SK-N-SH (cell line): ENCODE results near the gene DNASE2.

Experiments used
- CHD2 ChIP-seq: fragments of 150-350 bp; IDR thresholded peaks from 2 replicates; pipeline ENCODE4 v1.6.1; 2018; ENCODE audit warnings: low read length; ENCODE audit not compliant: partially characterized antibody
- CTCF ChIP-seq: fragments of 200-600 bp; sonication (generic); IDR thresholded peaks from 2 replicates; pipeline ENCODE4 v1.6.1; 2017; ENCODE audit warnings: antibody characterized with exemption, mild to moderate bottlenecking, moderate library complexity
- EP300 ChIP-seq, 2 experiments: IDR thresholded peaks; 2 replicates each; pipeline versions ENCODE4 v1.4.0 to v1.6.1; 2012; ENCODE audit warnings: borderline replicate concordance in 1 of 2, low read depth in 1 of 2, low read length in 1 of 2
- EZH2phosphoT487 ChIP-seq: fragments of 200-600 bp; sonication (generic); IDR thresholded peaks from 2 replicates; pipeline ENCODE4 v1.6.1; 2017; ENCODE audit warnings: low read depth, mixed run types, mild to moderate bottlenecking, antibody characterized with exemption, moderate library complexity, borderline replicate concordance
- GATA2 ChIP-seq: sonication (generic); formaldehyde crosslinking; IDR thresholded peaks from 2 replicates; pipeline ENCODE4 v1.5.0; 2020; ENCODE audit warnings: mild to moderate bottlenecking, missing genetic modification reagents
- JUND ChIP-seq: IDR thresholded peaks from 2 replicates; pipeline ENCODE4 v1.4.0; 2012
- PBX3 ChIP-seq: IDR thresholded peaks from 2 replicates; pipeline ENCODE4; 2012
- POLR2AphosphoS5 ChIP-seq: IDR thresholded peaks from 2 replicates; pipeline ENCODE4 v1.6.1; 2012; ENCODE audit warnings: low read depth, low read length
- REST ChIP-seq: IDR thresholded peaks from 2 replicates; pipeline ENCODE4 v1.6.1; 2012; ENCODE audit warnings: mild to moderate bottlenecking, low read depth, low read length, moderate library complexity
- TAF1 ChIP-seq: IDR thresholded peaks from 2 replicates; pipeline ENCODE4 v1.6.1; 2012; ENCODE audit warnings: low read depth, mild to moderate bottlenecking, low read length, moderate library complexity, borderline replicate concordance
- TCF12 ChIP-seq: IDR thresholded peaks from 2 replicates; pipeline ENCODE4 v1.4.0; 2012

DNA sequence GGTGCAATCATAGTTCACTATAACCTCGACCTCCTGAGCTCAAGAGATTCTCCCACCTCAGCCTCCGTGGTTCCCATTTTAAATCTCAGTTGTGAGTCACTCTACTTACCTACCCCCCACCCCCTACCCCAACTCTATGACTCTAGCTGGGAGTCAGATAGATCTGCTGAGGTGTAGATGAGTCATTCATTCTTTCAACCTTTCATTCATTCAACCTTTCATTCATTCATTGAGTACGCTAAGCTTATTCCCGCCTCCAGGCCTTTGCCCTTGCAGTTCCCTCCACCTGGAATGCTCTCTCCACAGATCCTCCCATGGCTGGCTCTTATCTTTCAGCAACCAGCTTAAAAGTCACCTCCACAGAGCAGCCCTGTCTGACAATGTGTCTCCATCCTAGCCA is 44.0 kb downstream of the DNASE2 start:
- TF ChIP-seq EZH2phosphoT487, result no peak
- no peak for TF ChIP-seq CHD2
- TF ChIP-seq REST, result no peak
- no peak for TF ChIP-seq CTCF
- TF ChIP-seq TAF1, result no peak
- no peak for TF ChIP-seq POLR2AphosphoS5
- no peak for TF ChIP-seq EP300 (IDR thresholded peaks at IDR 0.05; ENCODE audit: borderline replicate concordance in 1 of 2, low read depth in 1 of 2, low read length in 1 of 2)
- no peak for TF ChIP-seq PBX3
- no peak for TF ChIP-seq GATA2 (CRISPR knock-in tag)
- TF ChIP-seq JUND, result no peak
- no peak for TF ChIP-seq TCF12
